Duodenal mucosa (tissue), 2 donors: ENCODE data around the gene NFKB1.

Experiments used
- H3K27ac ChIP-seq: one replicate; pipeline ENCODE4 v1.7.0; 2013; ENCODE audit warnings: low read depth, low read length
- H3K27me3 ChIP-seq, 2 donors: one replicate each; pipeline ENCODE4 v1.7.0; 2013; ENCODE audit warnings: low read length in 2 of 2, control low read depth in 1 of 2; ENCODE audit not compliant: insufficient read depth in 2 of 2, control insufficient read depth in 1 of 2
- H3K36me3 ChIP-seq, 2 donors: one replicate each; pipeline ENCODE4 v1.7.0; 2013; ENCODE audit warnings: low read length in 2 of 2, control low read depth in 1 of 2; ENCODE audit not compliant: insufficient read depth in 2 of 2, control insufficient read depth in 1 of 2
- H3K4me1 ChIP-seq, 2 donors: one replicate each; pipeline ENCODE4 v1.7.0; 2013; ENCODE audit warnings: low read length in 2 of 2, control low read depth in 1 of 2; ENCODE audit not compliant: insufficient read depth in 2 of 2, control insufficient read depth in 1 of 2
- H3K4me3 ChIP-seq, 2 donors: one replicate each; pipeline ENCODE4 v1.7.0; 2013; ENCODE audit warnings: low read length in 2 of 2, low read depth in 1 of 2
- H3K9ac ChIP-seq, 2 donors: one replicate each; pipeline ENCODE4 v1.7.0; 2013; ENCODE audit warnings: low read length in 2 of 2, low read depth in 1 of 2
- H3K9me3 ChIP-seq, 2 donors: one replicate each; pipeline ENCODE4 v1.7.0; 2013; ENCODE audit warnings: low read length in 2 of 2, control low read depth in 1 of 2; ENCODE audit not compliant: control insufficient read depth in 1 of 2

Gene NFKB1

DNA sequence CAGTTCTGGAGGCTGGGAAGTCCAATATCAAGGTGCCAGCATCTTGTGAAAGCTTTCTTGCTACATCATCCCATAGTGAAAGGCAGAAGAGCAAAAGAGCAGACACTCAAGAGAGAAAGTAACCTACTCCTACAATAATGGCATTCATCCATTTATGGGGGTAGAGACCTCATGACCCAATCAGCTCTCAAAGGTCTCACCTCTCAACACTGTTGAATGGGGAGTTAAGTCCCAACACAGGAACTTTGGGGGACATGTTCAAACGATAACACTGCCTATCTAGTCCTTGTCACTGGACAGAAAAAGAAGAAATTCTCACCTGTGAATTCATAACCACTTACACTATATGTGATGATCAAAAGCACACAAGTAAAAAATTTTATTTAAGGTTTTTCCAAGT is 6.6 kb upstream of the NFKB1 start:
- Histone ChIP-seq H3K9me3 (no peaks in the 10 kb centered on the region), H3K27ac (no peak overlapping the region), H3K4me1 (peaks cover 6 to 9% of the 10 kb centered on the region in 2 donors), H3K4me3 (no peak overlapping the region), H3K36me3 (no peaks in the 10 kb centered on the region), H3K9ac (no peak overlapping the region), H3K27me3 (no peaks in the 10 kb centered on the region)

- no peak overlapping the region for H3K4me3 ChIP-seq
- no peaks in the 10 kb centered on the region for H3K9me3 ChIP-seq
- no peak overlapping the region for H3K9ac ChIP-seq
- H3K36me3 ChIP-seq = no peaks in the 10 kb centered on the region
- no peak overlapping the region for H3K27ac ChIP-seq
- H3K4me1 ChIP-seq = peaks cover 14 to 19% of the 10 kb centered on the region in 2 donors
- no peaks in the 10 kb centered on the region for H3K27me3 ChIP-seq
Observed at GRCh38 chr4:102497986-102498385, 3.2 kb upstream of the NFKB1 start.

- Histone ChIP-seq H3K9me3 (no peaks in the 10 kb centered on the region), H3K36me3 (no peaks in the 10 kb centered on the region), H3K9ac (peak overlapping the region; percentile 51 to 69), H3K4me3 (peak overlapping the region; percentile 68 to 73), H3K27me3 (no peaks in the 10 kb centered on the region), H3K27ac (peak overlapping the region; percentile 89), H3K4me1 (peaks cover 23 to 31% of the 10 kb centered on the region in 2 donors)
Observed at GRCh38 chr4:102500352-102500695, 835 bp upstream of the NFKB1 start.

DNA sequence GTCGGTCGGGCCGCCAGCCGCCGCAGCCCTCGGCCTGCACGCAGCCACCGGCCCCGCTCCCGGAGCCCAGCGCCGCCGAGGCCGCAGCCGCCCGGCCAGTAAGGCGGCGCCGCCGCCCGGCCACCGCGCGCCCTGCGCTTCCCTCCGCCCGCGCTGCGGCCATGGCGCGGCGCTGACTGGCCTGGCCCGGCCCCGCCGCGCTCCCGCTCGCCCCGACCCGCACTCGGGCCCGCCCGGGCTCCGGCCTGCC is 213 bp downstream of the NFKB1 start:
- H3K4me1 ChIP-seq = peaks cover 23 to 33% of the 10 kb centered on the region in 2 donors
- H3K27ac ChIP-seq = peak overlapping the region; percentile 96
- peak overlapping the region; percentile 82 to 95 for H3K4me3 ChIP-seq
- H3K9me3 ChIP-seq = no peaks in the 10 kb centered on the region
- H3K9ac ChIP-seq = peak overlapping the region; percentile 84 to 90
- H3K36me3 ChIP-seq = no peaks in the 10 kb centered on the region
- H3K27me3 ChIP-seq = no peaks in the 10 kb centered on the region

- peak overlapping the region; percentile 84 to 90 for H3K9ac ChIP-seq
- H3K27me3 ChIP-seq = no peaks in the 10 kb centered on the region
- H3K36me3 ChIP-seq = no peaks in the 10 kb centered on the region
- H3K9me3 ChIP-seq = no peaks in the 10 kb centered on the region
- peak overlapping the region; percentile 42 for H3K27ac ChIP-seq
- peaks cover 23 to 34% of the 10 kb centered on the region in 2 donors for H3K4me1 ChIP-seq
- H3K4me3 ChIP-seq = peak overlapping the region; percentile 82 to 95
Observed at GRCh38 chr4:102502543-102502818, 1.3 kb downstream of the NFKB1 start.

DNA sequence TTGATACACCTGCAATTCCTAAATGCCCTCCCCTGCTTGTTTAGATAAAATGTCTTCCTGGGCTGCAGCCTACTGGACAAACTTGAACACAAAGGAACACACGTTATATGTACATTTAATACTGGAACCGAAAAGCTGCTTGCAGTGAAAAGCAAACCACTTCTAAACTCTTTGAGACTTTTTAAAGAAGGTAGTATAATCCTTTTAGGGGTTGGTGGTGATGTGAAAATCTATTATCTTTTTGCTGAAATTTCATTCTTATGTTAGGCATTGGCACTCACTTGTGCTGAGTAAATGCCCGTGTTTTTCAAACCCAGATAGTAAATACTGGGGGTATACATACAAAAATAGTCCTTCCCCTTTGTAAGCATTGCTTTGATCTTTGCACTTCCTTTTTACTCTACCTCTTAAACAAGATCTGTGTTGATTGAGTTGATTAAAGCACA is 2.2 kb downstream of the NFKB1 start:
- peaks cover 23 to 34% of the 10 kb centered on the region in 2 donors for H3K4me1 ChIP-seq
- H3K9me3 ChIP-seq = no peaks in the 10 kb centered on the region
- peak overlapping the region; percentile 13 to 90 for H3K9ac ChIP-seq
- H3K36me3 ChIP-seq = no peaks in the 10 kb centered on the region
- peak overlapping the region; percentile 82 to 95 for H3K4me3 ChIP-seq
- no peak overlapping the region for H3K27ac ChIP-seq
- no peaks in the 10 kb centered on the region for H3K27me3 ChIP-seq

GRCh38 chr4:102503831-102504786 is 3.0 kb downstream of the NFKB1 start:
- H3K4me3 ChIP-seq = peak overlapping the region; percentile 82 to 95
- H3K27ac ChIP-seq = no peak overlapping the region
- peak overlapping the region; percentile 13 to 90 for H3K9ac ChIP-seq
- H3K36me3 ChIP-seq = no peaks in the 10 kb centered on the region
- H3K4me1 ChIP-seq = peaks cover 23 to 34% of the 10 kb centered on the region in 2 donors
- H3K9me3 ChIP-seq = no peaks in the 10 kb centered on the region
- no peaks in the 10 kb centered on the region for H3K27me3 ChIP-seq

GRCh38 chr4:102504941-102505340 is 3.8 kb downstream of the NFKB1 start:
- Histone ChIP-seq H3K36me3 (no peaks in the 10 kb centered on the region), H3K27ac (no peak overlapping the region), H3K4me3 (peak overlapping the region in 1 of 2 donors; percentile 82), H3K27me3 (no peaks in the 10 kb centered on the region), H3K9ac (no peak overlapping the region), H3K4me1 (peaks cover 22 to 33% of the 10 kb centered on the region in 2 donors), H3K9me3 (no peaks in the 10 kb centered on the region)

DNA sequence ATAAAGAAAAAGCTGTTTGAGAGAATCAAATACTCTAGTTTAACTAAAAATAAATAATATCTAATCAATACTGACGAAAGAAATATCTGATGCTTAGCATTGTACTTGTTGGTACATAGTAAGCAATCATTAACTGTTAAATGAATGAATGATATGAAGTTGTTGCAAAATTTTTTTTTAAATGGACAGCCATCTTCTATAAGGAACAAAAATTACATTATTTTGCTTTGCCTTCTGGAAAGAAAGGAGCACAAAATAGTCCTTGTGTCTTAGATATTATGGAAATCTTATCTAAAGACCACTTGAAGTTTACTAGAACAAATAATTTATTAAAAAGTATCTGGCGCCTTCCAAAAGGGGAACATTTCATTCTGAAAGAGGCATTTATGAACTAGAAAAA is 4.5 kb downstream of the NFKB1 start:
- Histone ChIP-seq H3K27ac (no peak overlapping the region), H3K36me3 (no peaks in the 10 kb centered on the region), H3K27me3 (no peaks in the 10 kb centered on the region), H3K9ac (no peak overlapping the region), H3K9me3 (no peaks in the 10 kb centered on the region), H3K4me1 (peaks cover 17 to 26% of the 10 kb centered on the region in 2 donors), H3K4me3 (no peak overlapping the region)

DNA sequence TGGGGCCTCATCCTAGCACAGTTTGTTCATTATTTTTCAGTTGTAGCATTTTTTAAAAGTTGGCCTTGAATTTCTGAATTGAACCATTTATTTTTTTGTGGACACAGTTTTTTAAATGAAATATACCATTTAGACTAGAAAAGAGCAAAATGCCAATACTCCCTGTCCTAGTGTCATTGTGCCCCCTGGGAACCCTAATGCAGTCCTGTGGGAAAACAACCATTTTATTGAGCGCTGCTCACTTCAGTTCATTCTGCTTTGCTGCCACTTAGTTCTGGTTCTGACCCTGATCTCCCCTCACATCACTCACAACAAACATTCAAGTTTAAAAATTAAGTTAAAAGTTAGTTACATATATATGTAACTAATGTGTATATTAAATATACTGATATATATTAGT is 5.4 kb downstream of the NFKB1 start:
- no peaks in the 10 kb centered on the region for H3K9me3 ChIP-seq
- no peak overlapping the region for H3K4me3 ChIP-seq
- no peak overlapping the region for H3K9ac ChIP-seq
- H3K4me1 ChIP-seq = peaks cover 17 to 26% of the 10 kb centered on the region in 2 donors
- H3K27ac ChIP-seq = no peak overlapping the region
- H3K27me3 ChIP-seq = no peaks in the 10 kb centered on the region
- no peaks in the 10 kb centered on the region for H3K36me3 ChIP-seq
